OCI-LY1 (cell line): ENCODE data around the gene KLK6.

Experiments used
- H2AFZ ChIP-seq: fragments of 200-600 bp; sonication (generic), shearing (Covaris generic); 2 replicates; pipeline ENCODE4 v1.6.0; 2014; ENCODE audit warnings: antibody characterized with exemption, mild to moderate bottlenecking, low read length
- H3F3A ChIP-seq: fragments of 200-600 bp; sonication (generic), shearing (Covaris generic); 2 replicates; pipeline ENCODE4 v1.6.0; 2014; ENCODE audit warnings: mild to moderate bottlenecking, antibody characterized with exemption, low read length, moderate library complexity; ENCODE audit not compliant: insufficient read depth
- H3K27ac ChIP-seq: fragments of 200-600 bp; sonication (generic); 2 replicates; pipeline ENCODE4 v1.5.1; 2014; ENCODE audit warnings: low read length, mixed run types, mild to moderate bottlenecking, low read depth; ENCODE audit not compliant: poor library complexity, severe bottlenecking
- H3K27me3 ChIP-seq: fragments of 200-600 bp; sonication (generic); 2 replicates; pipeline ENCODE4 v1.6.0; 2014; ENCODE audit warnings: antibody characterized with exemption, mild to moderate bottlenecking, low read length, moderate library complexity; ENCODE audit not compliant: insufficient read depth
- H3K36me3 ChIP-seq: fragments of 200-600 bp; sonication (generic); 2 replicates; pipeline ENCODE4 v1.6.1; 2014; ENCODE audit warnings: mild to moderate bottlenecking, antibody characterized with exemption, low read length, moderate library complexity, mixed read lengths; ENCODE audit not compliant: insufficient read depth
- H3K4me1 ChIP-seq: fragments of 200-600 bp; sonication (generic); 2 replicates; pipeline ENCODE4 v1.5.1; 2014; ENCODE audit warnings: mild to moderate bottlenecking, low read length, moderate library complexity; ENCODE audit not compliant: insufficient read depth, severe bottlenecking
- H3K4me2 ChIP-seq: fragments of 200-600 bp; sonication (generic), shearing (Covaris generic); 2 replicates; pipeline ENCODE4 v1.6.1; 2014; ENCODE audit warnings: low read length
- H3K4me3 ChIP-seq: fragments of 200-600 bp; sonication (generic); 2 replicates; pipeline ENCODE4 v1.5.1; 2014; ENCODE audit warnings: low read length, low read depth, mild to moderate bottlenecking, mixed read lengths; ENCODE audit not compliant: poor library complexity, severe bottlenecking
- H3K79me2 ChIP-seq: fragments of 200-600 bp; shearing (Covaris generic); 2 replicates; pipeline ENCODE4 v1.6.1; 2016; ENCODE audit warnings: mixed run types, low read length, mixed read lengths; ENCODE audit not compliant: insufficient read depth
- H3K9ac ChIP-seq: fragments of 200-600 bp; sonication (generic), shearing (Covaris generic); 2 replicates; pipeline ENCODE4 v1.6.1; 2014; ENCODE audit warnings: mild to moderate bottlenecking, low read length, mixed read lengths
- H3K9me2 ChIP-seq: fragments of 200-600 bp; sonication (generic), shearing (Covaris generic); 2 replicates; pipeline ENCODE4 v1.6.1; 2014; ENCODE audit warnings: low read depth, mild to moderate bottlenecking, low read length, mixed read lengths
- H3K9me3 ChIP-seq: fragments of 200-600 bp; shearing (Covaris generic); 2 replicates; pipeline ENCODE4 v1.6.1; 2014; ENCODE audit warnings: low read length, mixed read lengths
- H4K20me1 ChIP-seq: fragments of 200-600 bp; sonication (generic), shearing (Covaris generic); 2 replicates; pipeline ENCODE4 v1.6.0; 2016; ENCODE audit warnings: mild to moderate bottlenecking, low read length; ENCODE audit not compliant: insufficient read depth
- CTCF ChIP-seq: fragments of 200-600 bp; sonication (generic), shearing (Covaris generic); IDR thresholded peaks from 2 replicates; pipeline ENCODE4 v1.5.1; 2017; ENCODE audit warnings: mild to moderate bottlenecking, antibody characterized with exemption, low read length, moderate library complexity, mixed read lengths
- EZH2 ChIP-seq: fragments of 200-600 bp; sonication (generic), shearing (Covaris generic); IDR thresholded peaks from 2 replicates; pipeline ENCODE4 v1.8.0; 2017; ENCODE audit warnings: borderline replicate concordance, mixed run types, mild to moderate bottlenecking, antibody characterized with exemption, low read length, moderate library complexity, mixed read lengths

KLK6 gene

GRCh38 chr19:50977626-50978025 lies 8.2 kb upstream of the KLK6 start:
- Histone ChIP-seq H3K4me1 (no peaks in the 10 kb centered on the region), H3K27me3 (no peaks in the 10 kb centered on the region), H3K9me2 (no peaks in the 10 kb centered on the region), H3K9me3 (no peaks in the 10 kb centered on the region), H3K27ac (no peak overlapping the region), H3F3A (no peaks in the 10 kb centered on the region), H2AFZ (no peak overlapping the region), H4K20me1 (no peaks in the 10 kb centered on the region), H3K9ac (no peak overlapping the region), H3K4me3 (no peak overlapping the region), H3K79me2 (no peaks in the 10 kb centered on the region), H3K36me3 (no peaks in the 10 kb centered on the region), H3K4me2 (no peak overlapping the region)
- TF ChIP-seq EZH2 (no peak), CTCF (no peak)

GRCh38 chr19:50975766-50976165 lies 6.4 kb upstream of the KLK6 start:
- H3K27me3 ChIP-seq = no peaks in the 10 kb centered on the region
- H3F3A ChIP-seq = no peaks in the 10 kb centered on the region
- no peaks in the 10 kb centered on the region for H3K9me3 ChIP-seq
- no peak overlapping the region for H3K27ac ChIP-seq
- H3K4me2 ChIP-seq = no peak overlapping the region
- no peaks in the 10 kb centered on the region for H3K36me3 ChIP-seq
- H2AFZ ChIP-seq = no peak overlapping the region
- TF ChIP-seq EZH2 (no peak), CTCF (no peak)
- H3K79me2 ChIP-seq = no peaks in the 10 kb centered on the region
- H3K4me3 ChIP-seq = no peak overlapping the region
- H3K9me2 ChIP-seq = no peaks in the 10 kb centered on the region
- no peaks in the 10 kb centered on the region for H4K20me1 ChIP-seq
- no peak overlapping the region for H3K9ac ChIP-seq
- no peaks in the 10 kb centered on the region for H3K4me1 ChIP-seq

- Histone ChIP-seq H3K4me3 (no peak overlapping the region), H3K27ac (no peak overlapping the region), H3K4me2 (no peak overlapping the region), H3K9me2 (no peaks in the 10 kb centered on the region), H3K27me3 (no peaks in the 10 kb centered on the region), H3K79me2 (no peaks in the 10 kb centered on the region), H3K36me3 (no peaks in the 10 kb centered on the region), H3K4me1 (no peaks in the 10 kb centered on the region), H3F3A (no peaks in the 10 kb centered on the region), H3K9me3 (no peaks in the 10 kb centered on the region), H3K9ac (no peak overlapping the region), H2AFZ (no peak overlapping the region), H4K20me1 (no peaks in the 10 kb centered on the region)
- no peak for TF ChIP-seq CTCF
- no peak for TF ChIP-seq EZH2
Observed at GRCh38 chr19:50974702-50975556, 5.5 kb upstream of the KLK6 start.
